Head of caudate nucleus (tissue), 42 donors: Measurements from ENCODE around the gene CLDN5.

Experiments used
- DNase-seq, 42 donors: peaks; one replicate each; pipeline versions ENCODE4 v3.0.0 to v3.0.0-alpha.2; 2020 to 2021; ENCODE audit warnings: mixed read lengths in 7 of 42
- intact Hi-C: fragments of 100-400 bp; cut with DNase I; formaldehyde crosslinking; loops from one replicate; pipeline ENCODE4 v1.15.0; 2022

CLDN5 gene

DNA sequence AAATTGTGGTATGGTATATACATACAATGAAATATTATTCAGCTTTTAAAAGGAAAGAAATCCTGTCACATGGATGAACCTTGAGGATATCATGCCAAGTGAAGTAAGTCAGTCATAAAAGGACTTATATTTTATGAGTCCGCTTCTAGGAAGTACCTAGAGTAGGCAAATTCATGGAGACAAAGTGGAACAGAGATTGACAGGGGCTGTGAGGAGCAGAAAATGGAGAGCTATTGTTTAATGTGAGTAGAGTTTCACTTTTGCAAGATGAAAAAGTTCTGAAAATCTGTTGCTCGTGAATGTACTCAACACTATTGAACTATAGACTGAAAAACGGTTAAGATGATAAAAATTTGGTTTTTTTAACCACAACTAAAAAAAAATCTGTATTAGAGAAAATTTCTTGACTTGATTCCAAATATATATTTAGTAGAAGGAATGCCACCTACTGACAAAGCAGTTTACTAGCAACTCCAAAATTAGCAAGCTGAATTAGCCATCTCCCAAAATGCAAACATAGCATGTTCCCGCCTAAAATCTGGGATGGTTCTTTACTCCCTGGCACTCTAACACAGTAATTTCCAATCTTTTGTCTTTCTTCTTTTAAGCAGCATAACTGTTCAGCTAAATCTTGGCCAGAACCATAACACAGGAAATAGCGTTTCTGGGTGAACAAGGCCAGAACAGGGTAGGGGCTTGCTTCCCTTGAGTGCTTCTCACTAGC is 46.7 kb downstream of the CLDN5 start:
- no peak for DNase-seq
- intact Hi-C loops, result loop anchor here (5.0 kb wide), 1 partner anchor 45 kb away; the partner anchor contains the start of genes HIRA and MRPL40

DNA sequence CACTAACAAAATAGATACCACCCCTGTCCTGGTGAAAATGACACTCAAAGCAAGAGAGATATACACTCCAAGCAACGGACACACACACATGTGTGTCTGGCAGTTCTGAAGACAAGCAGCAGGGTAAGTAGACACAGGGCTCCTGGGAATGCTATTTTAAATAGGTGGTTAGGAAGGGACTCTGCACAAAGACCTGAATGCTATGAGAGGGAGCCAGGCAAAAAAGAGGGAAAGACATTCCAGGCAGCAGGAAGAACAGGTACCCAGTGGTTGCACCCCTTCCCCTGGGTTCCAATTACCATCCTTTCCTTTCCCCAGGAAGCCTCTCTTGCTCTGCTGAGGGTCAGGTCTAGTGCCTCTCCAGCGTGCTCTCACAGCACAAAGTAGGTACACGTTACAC is 48.2 kb downstream of the CLDN5 start:
- DNase-seq, result no peak
- intact Hi-C loops, result loop anchor here (5.0 kb wide), 1 partner anchor 44 kb away; the partner anchor contains the start of genes HIRA and MRPL40

DNA sequence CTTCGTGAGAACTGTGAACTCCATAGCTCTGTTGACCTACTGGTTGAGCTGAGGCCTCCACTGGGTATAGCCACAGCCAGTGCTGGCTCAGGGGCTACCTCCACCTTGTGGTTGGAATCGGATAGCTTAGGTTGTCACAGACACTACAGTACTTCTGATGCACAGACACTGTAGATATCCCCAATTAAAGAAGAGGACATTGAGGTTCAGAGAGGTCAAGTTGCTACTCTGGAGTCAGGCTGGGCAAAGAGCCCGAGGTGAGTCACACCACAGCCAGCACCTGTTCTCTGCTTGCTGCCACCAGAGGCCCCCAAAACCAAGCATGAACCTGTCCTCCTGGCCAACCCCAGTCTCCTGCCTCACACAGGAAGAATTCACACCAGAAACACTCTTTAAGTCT is 50.6 kb downstream of the CLDN5 start:
- DNase-seq, result no peak
- intact Hi-C loops, result no loop called here
